Peyer's patch (tissue), 4 donors: ENCODE data around the gene TANGO6.

Source experiments
- POLR2A ChIP-seq, 2 donors: fragments of 450-650 bp; IDR thresholded peaks; one replicate each; pipeline ENCODE4 v1.5.1; 2017; ENCODE audit warnings: antibody characterized with exemption in 2 of 2, mild to moderate bottlenecking in 2 of 2, moderate library complexity in 2 of 2
- TF ChIP-seq, protein P1 (sequence below), 6 experiments: fragments of 450-650 bp in 4 of 6; fragments of 200-600 bp in 2 of 6; sonication (generic) in 1 of 6; IDR thresholded peaks; one replicate each; pipeline ENCODE4 v1.5.1; 2017 to 2019; ENCODE audit warnings: antibody characterized with exemption in 6 of 6, mild to moderate bottlenecking in 3 of 6, moderate library complexity in 1 of 6

- TF ChIP-seq, protein P1, sequence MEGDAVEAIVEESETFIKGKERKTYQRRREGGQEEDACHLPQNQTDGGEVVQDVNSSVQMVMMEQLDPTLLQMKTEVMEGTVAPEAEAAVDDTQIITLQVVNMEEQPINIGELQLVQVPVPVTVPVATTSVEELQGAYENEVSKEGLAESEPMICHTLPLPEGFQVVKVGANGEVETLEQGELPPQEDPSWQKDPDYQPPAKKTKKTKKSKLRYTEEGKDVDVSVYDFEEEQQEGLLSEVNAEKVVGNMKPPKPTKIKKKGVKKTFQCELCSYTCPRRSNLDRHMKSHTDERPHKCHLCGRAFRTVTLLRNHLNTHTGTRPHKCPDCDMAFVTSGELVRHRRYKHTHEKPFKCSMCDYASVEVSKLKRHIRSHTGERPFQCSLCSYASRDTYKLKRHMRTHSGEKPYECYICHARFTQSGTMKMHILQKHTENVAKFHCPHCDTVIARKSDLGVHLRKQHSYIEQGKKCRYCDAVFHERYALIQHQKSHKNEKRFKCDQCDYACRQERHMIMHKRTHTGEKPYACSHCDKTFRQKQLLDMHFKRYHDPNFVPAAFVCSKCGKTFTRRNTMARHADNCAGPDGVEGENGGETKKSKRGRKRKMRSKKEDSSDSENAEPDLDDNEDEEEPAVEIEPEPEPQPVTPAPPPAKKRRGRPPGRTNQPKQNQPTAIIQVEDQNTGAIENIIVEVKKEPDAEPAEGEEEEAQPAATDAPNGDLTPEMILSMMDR (IDR thresholded peaks at IDR 0.05) = no peak
- no peak for TF ChIP-seq POLR2A (IDR thresholded peaks at IDR 0.05)
These were observed 290.1 kb downstream of the TANGO6 start for GRCh38 chr16:69133373-69133954.
